Immature natural killer cell (primary cell): ENCODE data around the gene LCE1C. TPM values are rescaled to one million over a fixed set of nuclear protein-coding genes. Genes with fewer than 3 reads are reported as not detected.

Experiments used
- polyA plus RNA-seq, 3 donors: library from polyadenylated mRNA; unstranded; fragments of 300-500 nt; fragmentation: Illumina TruSeq; gene quantifications; one replicate each; pipeline ENCODE4 v1.2.3, GENCODE V29; 2021

LCE1C gene
- polyA plus RNA-seq, 3 donors from 2014 or later, result not detected

Other genes with a start within 250 kb of the LCE1C start
- gene LCE3E, start 239.9 kb downstream of the LCE1C start, polyA plus RNA-seq, result not detected
- not detected for gene LCE3D, start 226.1 kb downstream of the LCE1C start, polyA plus RNA-seq
- not detected for gene LCE3C, start 206.4 kb downstream of the LCE1C start, polyA plus RNA-seq
- not detected for gene LCE3B, start 192.8 kb downstream of the LCE1C start, polyA plus RNA-seq
- gene LCE3A, start 183.5 kb downstream of the LCE1C start, polyA plus RNA-seq, result not detected
- not detected for gene LCE2D, start 143.3 kb downstream of the LCE1C start, polyA plus RNA-seq
- gene LCE2C, start 131.4 kb downstream of the LCE1C start, polyA plus RNA-seq, result not detected
- not detected for gene LCE2B, start 120.5 kb downstream of the LCE1C start, polyA plus RNA-seq
- gene LCE2A, start 108.3 kb downstream of the LCE1C start, polyA plus RNA-seq, result not detected
- not detected for gene LCE4A, start 98.5 kb downstream of the LCE1C start, polyA plus RNA-seq
- not detected for gene KPRP, start 48.6 kb downstream of the LCE1C start, polyA plus RNA-seq
- not detected for gene LCE1F, start 31.5 kb downstream of the LCE1C start, polyA plus RNA-seq
- not detected for gene LCE1E, start 20.4 kb downstream of the LCE1C start, polyA plus RNA-seq
- not detected for gene LCE1D, start 9.9 kb downstream of the LCE1C start, polyA plus RNA-seq
- gene LCE1B, start 5.3 kb upstream of the LCE1C start, polyA plus RNA-seq, result not detected
- gene LCE1A, start 20.8 kb upstream of the LCE1C start, polyA plus RNA-seq, result not detected
- gene LCE6A, start 36.2 kb upstream of the LCE1C start, polyA plus RNA-seq, result not detected
- gene LCE7A, start 53.3 kb upstream of the LCE1C start, polyA plus RNA-seq, result not detected
- not detected for gene SMCP, start 71.7 kb upstream of the LCE1C start, polyA plus RNA-seq
- not detected for gene IVL, start 101.9 kb upstream of the LCE1C start, polyA plus RNA-seq
- not detected for gene SPRR5, start 140.6 kb upstream of the LCE1C start, polyA plus RNA-seq
- gene SPRR4, start 164.0 kb upstream of the LCE1C start, polyA plus RNA-seq, result not detected
- not detected for gene SPRR1A, start 177.4 kb upstream of the LCE1C start, polyA plus RNA-seq
- not detected for gene SPRR3, start 195.1 kb upstream of the LCE1C start, polyA plus RNA-seq
- gene SPRR1B, start 224.6 kb upstream of the LCE1C start, polyA plus RNA-seq, result not detected
- not detected for gene SPRR2D, start 234.5 kb upstream of the LCE1C start, polyA plus RNA-seq